ENCODE results near the gene ESRRA. TPM values are rescaled to one million over a fixed set of nuclear protein-coding genes. Genes with fewer than 3 reads are reported as not detected.

Gene ESRRA
- total and polyA plus RNA-seq, 2 of the 13 experiments (the other 11 are each of a cell fraction or from before 2014, with no cell fraction given) = 18.1 to 36.3 TPM

DNA sequence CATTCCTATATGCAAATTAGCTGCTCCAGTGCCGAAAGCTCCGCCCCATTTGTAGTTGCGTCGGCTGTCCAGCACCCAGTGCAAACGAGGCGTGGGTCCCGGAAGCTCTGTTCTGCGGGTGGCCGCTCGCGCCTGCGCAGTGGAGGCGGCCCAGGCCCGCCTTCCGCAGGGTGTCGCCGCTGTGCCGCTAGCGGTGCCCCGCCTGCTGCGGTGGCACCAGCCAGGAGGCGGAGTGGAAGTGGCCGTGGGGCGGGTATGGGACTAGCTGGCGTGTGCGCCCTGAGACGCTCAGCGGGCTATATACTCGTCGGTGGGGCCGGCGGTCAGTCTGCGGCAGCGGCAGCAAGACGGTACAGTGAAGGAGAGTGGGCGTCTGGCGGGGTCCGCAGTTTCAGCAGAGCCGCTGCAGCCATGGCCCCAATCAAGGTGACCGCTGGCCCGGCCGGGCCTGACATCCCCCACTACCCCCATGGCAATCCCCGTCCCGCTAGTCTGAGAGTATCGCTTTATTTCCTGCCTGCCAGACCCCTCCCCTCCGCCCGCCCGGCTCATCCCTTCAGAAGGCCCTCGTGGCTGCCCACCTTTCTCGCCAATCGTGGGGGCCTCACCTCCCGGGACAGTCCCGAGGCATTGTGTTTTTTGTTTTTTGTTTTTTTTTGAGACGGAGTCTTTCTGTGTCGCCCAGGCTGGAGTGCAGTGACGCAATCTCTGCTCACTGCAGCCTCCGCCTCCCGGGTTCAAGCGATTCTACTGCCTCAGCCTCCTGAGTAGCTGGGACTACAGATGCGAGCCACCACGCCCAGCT lies 12.8 kb downstream of the ESRRA start, which contains the start of gene PRDX5 (continued):
- 0 out of 2 replicates have a peak, but pooled peaks have one; percentile 52 for TF ChIP-seq ZNF431 (CRISPR knock-in tag; IDR thresholded peaks at IDR 0.05; ENCODE audit: borderline replicate concordance, low read depth)
- TF ChIP-seq ZNF761 (CRISPR knock-in tag; conservative IDR thresholded peaks at IDR 0.05) = peak; percentile 69; the same call in 1 of the 2 replicates
- TF ChIP-seq, protein P1, sequence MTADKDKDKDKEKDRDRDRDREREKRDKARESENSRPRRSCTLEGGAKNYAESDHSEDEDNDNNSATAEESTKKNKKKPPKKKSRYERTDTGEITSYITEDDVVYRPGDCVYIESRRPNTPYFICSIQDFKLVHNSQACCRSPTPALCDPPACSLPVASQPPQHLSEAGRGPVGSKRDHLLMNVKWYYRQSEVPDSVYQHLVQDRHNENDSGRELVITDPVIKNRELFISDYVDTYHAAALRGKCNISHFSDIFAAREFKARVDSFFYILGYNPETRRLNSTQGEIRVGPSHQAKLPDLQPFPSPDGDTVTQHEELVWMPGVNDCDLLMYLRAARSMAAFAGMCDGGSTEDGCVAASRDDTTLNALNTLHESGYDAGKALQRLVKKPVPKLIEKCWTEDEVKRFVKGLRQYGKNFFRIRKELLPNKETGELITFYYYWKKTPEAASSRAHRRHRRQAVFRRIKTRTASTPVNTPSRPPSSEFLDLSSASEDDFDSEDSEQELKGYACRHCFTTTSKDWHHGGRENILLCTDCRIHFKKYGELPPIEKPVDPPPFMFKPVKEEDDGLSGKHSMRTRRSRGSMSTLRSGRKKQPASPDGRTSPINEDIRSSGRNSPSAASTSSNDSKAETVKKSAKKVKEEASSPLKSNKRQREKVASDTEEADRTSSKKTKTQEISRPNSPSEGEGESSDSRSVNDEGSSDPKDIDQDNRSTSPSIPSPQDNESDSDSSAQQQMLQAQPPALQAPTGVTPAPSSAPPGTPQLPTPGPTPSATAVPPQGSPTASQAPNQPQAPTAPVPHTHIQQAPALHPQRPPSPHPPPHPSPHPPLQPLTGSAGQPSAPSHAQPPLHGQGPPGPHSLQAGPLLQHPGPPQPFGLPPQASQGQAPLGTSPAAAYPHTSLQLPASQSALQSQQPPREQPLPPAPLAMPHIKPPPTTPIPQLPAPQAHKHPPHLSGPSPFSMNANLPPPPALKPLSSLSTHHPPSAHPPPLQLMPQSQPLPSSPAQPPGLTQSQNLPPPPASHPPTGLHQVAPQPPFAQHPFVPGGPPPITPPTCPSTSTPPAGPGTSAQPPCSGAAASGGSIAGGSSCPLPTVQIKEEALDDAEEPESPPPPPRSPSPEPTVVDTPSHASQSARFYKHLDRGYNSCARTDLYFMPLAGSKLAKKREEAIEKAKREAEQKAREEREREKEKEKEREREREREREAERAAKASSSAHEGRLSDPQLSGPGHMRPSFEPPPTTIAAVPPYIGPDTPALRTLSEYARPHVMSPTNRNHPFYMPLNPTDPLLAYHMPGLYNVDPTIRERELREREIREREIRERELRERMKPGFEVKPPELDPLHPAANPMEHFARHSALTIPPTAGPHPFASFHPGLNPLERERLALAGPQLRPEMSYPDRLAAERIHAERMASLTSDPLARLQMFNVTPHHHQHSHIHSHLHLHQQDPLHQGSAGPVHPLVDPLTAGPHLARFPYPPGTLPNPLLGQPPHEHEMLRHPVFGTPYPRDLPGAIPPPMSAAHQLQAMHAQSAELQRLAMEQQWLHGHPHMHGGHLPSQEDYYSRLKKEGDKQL (CRISPR knock-in tag; IDR thresholded peaks at IDR 0.05; ENCODE audit: low read depth) = peak; percentile 29; the same call in 1 of the 2 replicates
- TF ChIP-seq, protein P2, sequence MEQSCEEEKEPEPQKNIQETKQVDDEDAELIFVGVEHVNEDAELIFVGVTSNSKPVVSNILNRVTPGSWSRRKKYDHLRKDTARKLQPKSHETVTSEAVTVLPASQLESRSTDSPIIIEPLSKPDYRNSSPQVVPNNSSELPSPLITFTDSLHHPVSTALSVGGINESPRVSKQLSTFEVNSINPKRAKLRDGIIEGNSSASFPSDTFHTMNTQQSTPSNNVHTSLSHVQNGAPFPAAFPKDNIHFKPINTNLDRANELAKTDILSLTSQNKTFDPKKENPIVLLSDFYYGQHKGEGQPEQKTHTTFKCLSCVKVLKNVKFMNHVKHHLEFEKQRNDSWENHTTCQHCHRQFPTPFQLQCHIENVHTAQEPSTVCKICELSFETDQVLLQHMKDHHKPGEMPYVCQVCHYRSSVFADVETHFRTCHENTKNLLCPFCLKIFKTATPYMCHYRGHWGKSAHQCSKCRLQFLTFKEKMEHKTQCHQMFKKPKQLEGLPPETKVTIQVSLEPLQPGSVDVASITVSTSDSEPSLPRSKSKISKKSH (CRISPR knock-in tag; IDR thresholded peaks at IDR 0.05; ENCODE audit: borderline replicate concordance) = peak; percentile 56; the same call in 1 of the 2 replicates
- TF ChIP-seq SNAPC2 (CRISPR knock-in tag; IDR thresholded peaks at IDR 0.05) = peak; percentile 75; the same call in 1 of the 2 replicates
- no peak for TF ChIP-seq SUZ12 (IDR thresholded peaks at IDR 0.05; ENCODE audit: low read depth, low read length)
- no peak for TF ChIP-seq NFIB (CRISPR knock-in tag; IDR thresholded peaks at IDR 0.05; ENCODE audit: borderline replicate concordance)
- peak; percentile 16; the same call in 1 of the 2 replicates for TF ChIP-seq NR2C2 (CRISPR knock-in tag; IDR thresholded peaks at IDR 0.05; ENCODE audit: borderline replicate concordance)
- peak; percentile 69 for TF ChIP-seq TAF1 (CRISPR knock-in tag; IDR thresholded peaks at IDR 0.05)
- no peak for TF ChIP-seq DPF2 (CRISPR knock-in tag; IDR thresholded peaks at IDR 0.05; ENCODE audit: borderline replicate concordance, low read depth)
- 0 out of 2 replicates have a peak, but pooled peaks have one; percentile 44 for TF ChIP-seq NFATC3 (CRISPR knock-in tag; IDR thresholded peaks at IDR 0.05)
- TF ChIP-seq POLR2A (IDR thresholded peaks at IDR 0.05; ENCODE audit: insufficient read depth in 1 of 2, low read depth in 2 of 2, low read length in 2 of 2) = peak in 1 of 2 experiments; percentile 83
- no peak for TF ChIP-seq BRF2 (CRISPR knock-in tag; IDR thresholded peaks at IDR 0.05)
- no peak for TF ChIP-seq NR2F6 (IDR thresholded peaks at IDR 0.05)
- 0 out of 2 replicates have a peak, but pooled peaks have one; percentile 9 for TF ChIP-seq NR2F6 (CRISPR knock-in tag; IDR thresholded peaks at IDR 0.05)
- TF ChIP-seq NKX3-1 (CRISPR knock-in tag; IDR thresholded peaks at IDR 0.05) = 0 out of 2 replicates have a peak, but pooled peaks have one; percentile 24
- TF ChIP-seq ZNF251 (CRISPR knock-in tag; IDR thresholded peaks at IDR 0.05) = 0 out of 2 replicates have a peak, but pooled peaks have one; percentile 88
- TF ChIP-seq ZNF275 (CRISPR knock-in tag; IDR thresholded peaks at IDR 0.05; ENCODE audit: borderline replicate concordance) = peak; percentile 3; the same call in 1 of the 2 replicates
- TF ChIP-seq ZNF547 (CRISPR knock-in tag; IDR thresholded peaks at IDR 0.05) = peak; percentile 72
- TF ChIP-seq ELF3 (CRISPR knock-in tag; IDR thresholded peaks at IDR 0.05) = 0 out of 2 replicates have a peak, but pooled peaks have one; percentile 32
